NCI-H1436 (cell line): ENCODE data around the gene RRBP1.

Experiments used
- DNase-seq: peaks from one replicate; lab custom pipeline; 2025; lab: John Stamatoyannopoulos, UW

The RRBP1 gene

GRCh38 chr20:17682103-17682888, at the start of gene RRBP1:
Gene RRBP1, minus strand, starts transcription at chr20:17682242. Its CDS starts 21,735 bp downstream, at chr20:17660507.
- peak; percentile 94 for DNase-seq

DNA sequence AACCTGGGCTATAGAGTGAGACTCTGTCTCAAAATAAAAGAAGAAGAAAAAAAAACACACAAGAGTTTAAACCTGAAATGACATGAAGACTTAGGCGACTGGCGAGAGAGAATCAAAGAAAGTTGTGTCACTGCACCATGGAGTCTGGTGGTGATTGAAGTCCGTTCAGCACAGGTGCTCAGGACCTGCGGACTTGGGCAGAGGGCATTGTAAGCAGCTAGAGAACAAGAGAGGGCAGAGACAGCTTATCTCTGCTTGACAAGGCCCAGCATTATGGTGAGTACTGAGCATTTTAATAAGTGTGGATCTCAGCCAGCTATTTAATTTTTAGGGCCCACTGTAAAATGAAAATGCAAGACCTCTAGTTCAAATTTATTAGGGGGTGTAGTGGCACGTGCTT, 49.2 kb upstream of the RRBP1 start:
- no peak for DNase-seq

GRCh38 chr20:17730071-17730470, 48.0 kb upstream of the RRBP1 start:
- no peak for DNase-seq

- DNase-seq = no peak
These were observed 46.0 kb upstream of the RRBP1 start for GRCh38 chr20:17728074-17728473.

DNA sequence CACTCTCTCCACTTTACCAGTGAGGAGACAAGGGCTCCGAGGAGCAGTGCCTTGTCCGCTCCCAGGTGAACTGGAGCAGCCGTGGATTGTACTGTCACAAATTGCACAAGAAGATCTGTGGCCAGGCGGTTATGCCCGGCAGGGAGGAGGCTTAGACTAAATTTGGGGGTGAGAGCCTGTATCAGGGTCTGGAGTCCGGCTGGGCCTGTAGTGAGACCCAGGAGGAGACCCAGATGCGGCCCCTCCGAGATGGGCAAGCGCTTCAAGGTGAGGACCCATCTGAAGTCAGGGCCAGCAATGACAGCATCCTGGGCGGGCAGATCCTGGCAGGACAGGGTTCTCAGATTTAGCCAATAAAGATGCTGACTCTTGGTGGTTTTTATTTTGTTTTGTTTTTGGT, 45.3 kb upstream of the RRBP1 start:
- DNase-seq = no peak

DNA sequence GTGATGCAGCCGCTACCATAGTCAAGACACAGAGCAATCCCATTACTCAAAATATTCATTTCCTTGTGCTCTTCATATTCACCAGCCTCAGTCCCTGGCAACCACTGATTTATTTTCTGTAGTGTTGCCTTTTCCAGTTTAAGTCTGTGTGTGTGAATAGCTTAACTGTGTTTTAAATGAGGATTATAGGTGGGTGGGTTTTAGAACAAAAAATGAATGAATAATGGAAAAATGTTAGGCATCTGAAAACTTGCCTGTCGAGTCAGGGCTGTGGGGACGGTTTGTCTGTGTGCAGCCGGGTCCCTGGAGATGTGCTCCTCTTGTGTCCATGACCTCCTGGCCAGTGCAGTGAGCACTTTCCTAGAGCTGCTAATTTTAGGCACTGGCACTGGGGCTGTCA, 44.9 kb upstream of the RRBP1 start:
- DNase-seq = no peak

DNA sequence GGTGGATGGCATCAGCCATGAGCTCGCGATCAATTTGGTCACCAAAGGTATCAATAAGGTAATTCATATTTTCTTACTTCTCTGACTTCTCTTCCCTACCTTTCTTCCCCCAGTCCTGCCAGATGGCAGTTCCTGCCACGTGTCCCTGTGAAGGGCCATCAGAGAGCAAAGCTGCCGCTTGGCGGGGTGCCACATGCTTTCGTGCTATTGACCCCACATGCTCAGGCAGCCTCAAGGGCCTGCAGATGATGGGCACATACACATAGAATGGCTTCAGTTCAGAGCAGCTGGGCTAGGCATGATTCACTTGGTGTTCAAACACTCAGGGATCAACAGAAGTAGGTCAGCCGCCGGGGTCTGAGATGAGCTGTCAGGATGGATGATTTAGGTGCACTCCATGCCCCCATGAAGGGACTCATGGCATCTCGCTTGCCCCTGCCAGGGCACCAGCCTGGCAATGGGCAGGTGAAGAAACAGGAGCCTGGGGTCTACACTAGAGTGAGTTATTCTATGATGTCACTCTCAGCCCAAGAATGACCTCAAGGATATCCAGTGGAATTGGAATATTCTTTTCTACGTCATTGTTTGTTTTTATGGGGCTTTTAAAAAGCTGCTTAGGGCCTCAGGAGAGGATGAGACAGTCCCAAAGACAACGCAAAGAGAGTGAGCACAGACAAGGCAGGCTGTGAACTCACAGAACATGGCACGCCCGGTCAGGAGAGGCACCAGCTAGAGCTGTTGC, 43.2 kb upstream of the RRBP1 start:
- DNase-seq = peak; percentile 40

- DNase-seq = no peak
These were observed 41.3 kb upstream of the RRBP1 start for GRCh38 chr20:17723301-17723691.

- DNase-seq = no peak
These were observed 40.7 kb upstream of the RRBP1 start for GRCh38 chr20:17722493-17723300.

DNA sequence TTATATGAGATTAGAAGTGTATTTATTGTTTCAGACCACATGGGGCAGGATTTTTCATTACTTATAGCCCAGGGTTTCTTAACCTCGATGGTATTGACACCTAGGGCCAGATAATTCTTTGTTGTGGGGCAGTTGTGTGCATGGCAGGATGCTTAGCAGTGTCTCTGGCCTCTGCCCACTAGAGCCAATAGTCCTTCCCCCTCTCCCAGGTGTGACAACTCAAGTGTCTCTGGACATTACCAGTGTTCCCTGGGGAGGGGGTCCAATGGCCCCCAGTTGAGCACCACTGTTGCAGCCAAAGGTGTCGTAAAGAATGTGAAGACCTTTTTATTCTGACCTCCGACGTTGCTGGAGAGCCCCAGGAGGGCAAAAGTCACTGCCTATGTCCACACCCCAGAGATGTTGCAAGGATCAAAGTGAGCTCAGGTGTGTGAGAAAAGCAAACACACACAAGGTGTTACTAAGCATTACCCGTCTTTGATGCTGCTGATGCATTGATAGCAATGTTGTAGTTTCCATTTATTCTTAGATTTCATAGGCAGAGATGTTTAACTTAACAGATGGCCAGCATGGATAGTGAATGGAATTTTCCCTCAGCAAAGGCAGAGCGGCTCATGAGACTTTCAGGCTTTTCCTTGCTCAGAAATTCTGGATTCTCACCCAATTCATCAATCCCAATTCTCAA, 39.9 kb upstream of the RRBP1 start:
- DNase-seq = no peak

DNA sequence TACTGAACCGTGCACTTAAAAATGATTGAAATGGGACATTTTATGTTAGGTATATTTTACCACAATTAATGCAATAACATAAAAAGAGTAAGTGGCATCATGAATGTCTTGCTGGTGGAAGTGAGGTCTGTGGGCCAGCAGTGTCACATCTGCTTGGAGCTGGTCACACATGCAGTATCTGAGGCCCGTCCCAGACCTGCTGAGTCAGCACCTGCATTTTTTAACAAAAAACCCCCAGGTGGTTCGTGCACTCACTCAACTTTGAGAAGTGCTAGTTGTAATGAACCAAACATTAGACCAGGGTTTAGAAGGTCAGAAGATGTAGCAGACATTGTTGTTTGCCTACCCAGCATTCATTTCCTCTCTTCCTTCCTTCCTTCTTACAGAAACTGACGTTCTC, 38.7 kb upstream of the RRBP1 start:
- no peak for DNase-seq

DNA sequence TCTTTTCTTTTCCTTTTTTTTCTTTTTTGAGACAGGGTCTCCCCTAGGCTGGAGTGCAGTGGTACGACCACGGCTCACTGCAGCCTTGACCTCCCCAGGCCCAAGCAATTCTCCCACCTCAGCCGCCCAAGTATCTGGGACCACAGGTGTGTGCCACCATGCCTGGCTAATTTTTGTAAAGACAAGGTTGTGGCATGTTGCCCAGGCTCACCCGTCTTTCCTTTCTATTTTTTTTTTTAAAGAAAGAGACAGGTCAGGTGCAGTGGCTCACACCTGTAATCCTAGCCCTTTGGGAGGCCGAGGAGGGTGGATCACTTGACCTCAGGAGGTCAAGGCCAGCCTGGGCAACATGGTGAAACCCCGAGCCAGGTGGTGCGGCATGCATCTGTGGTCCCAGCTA, 34.3 kb upstream of the RRBP1 start:
- DNase-seq = no peak

- DNase-seq = no peak
These were observed 33.0 kb upstream of the RRBP1 start for GRCh38 chr20:17715075-17715474.

- DNase-seq = no peak
These were observed 32.6 kb upstream of the RRBP1 start for GRCh38 chr20:17714597-17714996.

DNA sequence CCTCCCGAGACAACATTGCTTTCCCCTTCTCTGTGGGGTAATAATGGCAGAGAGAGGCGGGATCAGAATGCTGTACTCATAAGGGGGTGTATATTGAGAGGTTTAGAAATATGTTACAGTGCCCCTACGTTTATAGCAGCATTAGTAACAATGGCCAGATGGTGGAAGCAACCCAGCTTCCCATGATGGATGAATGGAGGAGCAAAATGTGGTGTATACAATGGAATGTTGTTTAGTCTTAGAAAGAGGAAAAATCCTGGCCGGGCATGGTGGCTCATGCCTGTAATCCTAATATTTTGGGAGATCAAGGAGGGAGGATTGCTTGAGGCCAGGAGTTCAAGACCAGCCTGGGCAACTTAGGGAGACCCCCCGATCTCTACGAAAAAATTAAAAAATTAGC, 30.7 kb upstream of the RRBP1 start:
- DNase-seq = no peak

- no peak for DNase-seq
These were observed 30.2 kb upstream of the RRBP1 start for GRCh38 chr20:17712201-17712600.

DNA sequence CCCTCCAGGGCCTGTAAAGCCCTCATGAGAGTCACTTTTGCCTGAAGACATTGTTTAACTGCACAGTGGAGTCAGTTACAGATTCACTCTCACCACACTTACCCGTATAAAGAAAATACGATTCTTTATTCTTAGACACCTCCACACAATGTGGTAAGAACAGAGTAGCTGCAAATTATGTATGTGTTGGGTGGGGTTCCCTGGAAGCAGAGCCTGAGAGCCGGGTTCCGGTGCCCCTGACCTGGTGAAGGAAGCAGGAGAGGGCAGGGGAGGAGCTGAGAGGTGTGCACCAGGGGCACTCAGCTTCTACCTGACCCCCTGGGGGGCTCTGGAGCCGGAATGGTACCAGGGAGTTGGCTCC, 29.2 kb upstream of the RRBP1 start:
- no peak for DNase-seq

DNA sequence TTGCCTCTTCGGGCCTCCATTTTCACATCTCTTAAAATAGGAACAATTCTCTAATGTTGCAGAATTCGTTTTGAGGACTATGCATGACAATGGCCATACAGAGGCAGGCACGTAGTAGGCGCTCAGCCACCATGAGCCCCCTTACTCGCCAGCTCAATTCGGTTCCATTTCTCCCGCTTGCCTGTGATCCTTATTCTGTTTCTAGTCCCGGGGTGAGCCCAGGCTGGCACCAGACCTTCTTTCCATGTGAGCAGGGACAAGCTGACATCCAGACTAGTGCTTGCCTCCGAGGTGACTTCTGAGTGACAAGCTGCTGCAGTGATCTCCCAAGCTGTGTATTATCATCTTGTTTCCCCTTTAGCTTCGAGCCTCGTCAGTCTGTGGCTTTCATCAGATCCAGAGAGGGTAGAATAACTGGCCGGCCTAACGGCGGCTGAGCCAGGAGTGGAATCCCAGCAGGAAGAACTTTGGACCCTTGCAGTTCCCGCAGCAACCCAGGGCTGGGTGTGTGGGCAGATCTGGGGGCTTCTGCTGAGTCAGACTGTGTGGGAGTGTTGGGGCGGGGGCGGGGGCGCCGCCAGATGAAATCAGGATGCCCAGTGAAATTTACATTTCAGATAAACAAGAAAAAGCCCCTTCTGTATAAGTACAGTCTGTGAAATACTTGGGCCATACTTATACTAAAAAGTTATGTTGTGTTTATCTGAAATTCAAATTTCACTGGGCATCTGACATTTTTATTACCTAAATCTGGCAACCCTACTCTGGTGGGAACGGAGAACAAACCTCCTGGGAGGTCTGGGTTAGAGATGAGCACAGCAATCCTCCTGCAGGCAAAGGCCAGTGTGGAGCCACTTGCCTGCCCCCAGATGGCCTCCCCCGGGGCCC, 28.6 kb upstream of the RRBP1 start:
- no peak for DNase-seq

GRCh38 chr20:17709361-17710293, 27.6 kb upstream of the RRBP1 start:
- no peak for DNase-seq
